ENCODE measurements around the gene CELF5. TPM values are rescaled to one million over a fixed set of nuclear protein-coding genes. Genes with fewer than 3 reads are reported as not detected.

CELF5 gene
- polyA plus RNA-seq, 3 donors: 0.38 to 0.82 (median 0.54) TPM

GRCh38 chr19:3236272-3236671 lies 11.8 kb downstream of the CELF5 start:
- DNase-seq (ENCODE audit: low read depth in 3 of 3, low spot score in 2 of 3): no peak

DNA sequence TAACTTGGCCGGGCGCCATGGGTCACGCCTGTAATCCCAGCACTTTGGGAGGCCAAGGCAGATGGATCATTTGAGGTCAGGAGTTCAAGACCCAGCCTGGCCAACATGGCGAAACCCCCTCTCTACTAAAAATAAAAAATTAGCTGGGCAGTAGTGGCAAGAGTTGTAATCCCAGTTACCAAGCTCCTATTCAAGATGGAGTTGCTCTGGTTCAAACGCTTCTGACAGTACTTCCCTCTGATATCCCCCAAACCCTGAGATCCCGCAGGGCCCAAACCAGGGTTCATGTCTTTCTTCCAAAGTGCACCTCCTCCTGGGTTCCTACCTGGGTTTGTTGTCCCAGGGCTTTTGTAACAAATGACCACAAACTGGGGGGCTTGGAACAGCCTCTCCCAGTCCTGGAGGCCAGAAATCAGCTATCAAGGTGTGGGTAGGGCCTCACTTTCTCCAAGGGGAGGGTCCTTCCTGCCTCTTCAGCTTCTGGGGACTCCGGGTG lies 13.7 kb downstream of the CELF5 start:
- DNase-seq (ENCODE audit: low read depth in 3 of 3, low spot score in 2 of 3): no peak

- no peak for DNase-seq (ENCODE audit: low read depth in 3 of 3, low spot score in 2 of 3)
Observed at GRCh38 chr19:3239367-3239766, 14.9 kb downstream of the CELF5 start.

- DNase-seq (ENCODE audit: low read depth in 3 of 3, low spot score in 2 of 3): peak in 2 of 3 donors; percentile 48 to 64
Observed at GRCh38 chr19:3243819-3244700, 19.6 kb downstream of the CELF5 start.

- no peak for DNase-seq (ENCODE audit: low read depth in 3 of 3, low spot score in 2 of 3)
Observed at GRCh38 chr19:3245050-3245449, 20.6 kb downstream of the CELF5 start.

- no peak for DNase-seq (ENCODE audit: low read depth in 3 of 3, low spot score in 2 of 3)
Observed at GRCh38 chr19:3248728-3249326, 24.4 kb downstream of the CELF5 start.

DNA sequence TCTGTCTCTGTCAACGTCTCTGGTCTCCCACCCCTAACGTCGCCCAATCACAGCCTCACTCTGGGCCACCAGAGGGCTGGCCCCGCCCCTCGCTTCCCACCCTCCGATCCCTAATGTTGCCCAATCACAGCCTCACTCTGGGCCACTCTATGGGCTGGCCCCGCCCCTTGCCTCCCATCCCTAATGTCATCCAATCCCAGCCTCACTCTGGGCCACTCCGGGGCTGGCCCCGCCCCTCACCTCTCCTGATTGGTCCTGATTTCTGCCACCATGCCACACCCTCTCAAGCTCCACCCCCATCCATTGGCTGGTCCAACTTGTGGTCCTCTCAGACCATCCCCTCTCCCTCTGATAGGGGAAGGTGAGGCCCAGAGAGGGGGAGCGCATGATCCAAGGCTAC lies 24.9 kb downstream of the CELF5 start:
- no peak for DNase-seq (ENCODE audit: low read depth in 3 of 3, low spot score in 2 of 3)

GRCh38 chr19:3250675-3251074 lies 26.2 kb downstream of the CELF5 start:
- DNase-seq (ENCODE audit: low read depth in 3 of 3, low spot score in 2 of 3): no peak

DNA sequence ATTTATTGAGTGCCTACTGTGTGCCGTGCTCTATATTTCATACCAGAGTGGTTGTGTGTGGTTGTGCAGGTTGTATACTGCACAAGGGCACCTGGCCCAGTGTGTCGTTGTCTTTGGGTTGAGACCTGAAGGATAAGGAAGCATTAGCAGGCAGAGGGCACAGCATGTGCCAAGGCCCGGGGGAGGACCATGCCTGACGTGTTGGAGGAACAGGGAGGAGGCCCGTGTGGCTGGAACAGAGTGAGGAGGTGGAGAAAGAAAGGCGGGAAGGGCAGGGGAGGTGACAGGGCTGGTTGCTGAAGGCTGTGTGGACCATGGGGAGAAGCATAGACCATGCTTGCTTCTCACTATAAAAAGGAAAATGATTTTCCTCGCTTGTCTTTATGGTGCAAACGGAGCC lies 26.8 kb downstream of the CELF5 start:
- DNase-seq (ENCODE audit: low read depth in 3 of 3, low spot score in 2 of 3): no peak

DNA sequence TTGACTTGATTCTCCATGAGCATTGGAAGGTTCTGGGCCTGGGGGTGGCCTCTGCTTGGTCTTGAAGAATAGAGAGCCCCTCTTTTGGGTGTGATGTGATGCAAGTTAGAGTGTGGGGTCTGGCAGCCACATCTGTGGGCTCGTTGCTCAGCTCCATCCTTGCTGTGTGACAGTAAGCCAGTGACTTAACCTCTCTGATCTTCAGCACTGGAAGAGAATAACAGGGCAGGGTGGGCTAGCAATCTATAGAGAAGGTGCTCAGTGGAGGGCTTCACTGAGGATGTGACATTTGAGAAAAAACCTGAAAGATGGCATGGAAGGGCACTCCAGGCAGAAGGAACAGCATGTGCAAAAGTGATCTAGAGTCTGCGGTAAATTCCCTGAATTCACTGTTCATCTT lies 28.2 kb downstream of the CELF5 start:
- no peak for DNase-seq (ENCODE audit: low read depth in 3 of 3, low spot score in 2 of 3)

- no peak for DNase-seq (ENCODE audit: low read depth in 3 of 3, low spot score in 2 of 3)
Observed at GRCh38 chr19:3253270-3253669, 28.8 kb downstream of the CELF5 start.

- no peak for DNase-seq (ENCODE audit: low read depth in 3 of 3, low spot score in 2 of 3)
Observed at GRCh38 chr19:3254520-3254919, 30.1 kb downstream of the CELF5 start.

- no peak for DNase-seq (ENCODE audit: low read depth in 3 of 3, low spot score in 2 of 3)
Observed at GRCh38 chr19:3257071-3257470, 32.6 kb downstream of the CELF5 start.

DNA sequence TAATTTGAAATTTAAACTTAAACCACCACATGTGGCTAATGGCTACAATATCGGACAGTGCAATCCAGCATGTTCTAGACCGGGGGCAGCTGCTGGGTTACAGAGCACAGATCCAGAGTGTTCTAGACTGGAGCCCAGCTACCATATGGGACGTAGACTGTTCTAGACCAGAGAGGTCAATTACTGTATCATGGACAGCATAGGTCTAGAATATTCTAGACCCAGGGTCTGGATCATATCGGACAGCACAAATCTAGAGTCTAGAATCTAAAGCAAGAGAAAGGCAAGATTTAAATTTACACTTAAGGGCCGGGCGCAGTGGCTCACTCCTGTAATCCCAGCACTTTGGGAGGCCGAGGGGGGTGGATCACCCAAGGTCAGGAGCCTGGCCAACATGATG lies 37.9 kb downstream of the CELF5 start:
- no peak for DNase-seq (ENCODE audit: low read depth in 3 of 3, low spot score in 2 of 3)

- DNase-seq (ENCODE audit: low read depth in 3 of 3, low spot score in 2 of 3): no peak
Observed at GRCh38 chr19:3263866-3264265, 39.4 kb downstream of the CELF5 start.

- no peak for DNase-seq (ENCODE audit: low read depth in 3 of 3, low spot score in 2 of 3)
Observed at GRCh38 chr19:3265432-3265831, 41.0 kb downstream of the CELF5 start.

DNA sequence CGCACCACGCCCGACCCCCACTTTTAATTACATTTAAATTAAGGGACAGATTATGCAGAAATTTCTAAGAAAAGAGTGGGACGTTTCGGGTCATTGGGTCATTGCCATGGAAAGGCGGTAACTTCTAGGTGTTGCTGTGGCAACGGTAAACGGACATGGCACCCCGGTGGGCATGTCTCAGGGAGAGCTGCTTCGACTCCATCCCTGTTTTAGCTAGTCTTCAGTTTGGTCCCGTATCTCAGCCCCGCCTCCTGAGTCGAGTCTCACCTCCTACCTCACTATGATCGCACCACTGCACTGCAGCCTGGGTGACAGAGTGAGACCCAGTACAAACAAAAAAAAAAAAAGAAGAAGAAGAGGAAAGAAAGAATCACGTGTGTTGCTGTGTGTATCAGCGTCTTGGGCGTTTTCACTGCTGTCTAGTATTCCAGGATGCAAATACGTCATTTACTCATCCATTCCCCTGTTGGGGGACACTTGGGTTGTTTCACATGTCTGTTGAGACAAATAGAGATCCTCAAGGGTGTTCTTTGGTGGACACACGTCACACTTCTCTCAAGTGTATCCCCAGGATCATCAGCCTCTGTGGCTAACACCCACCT lies 41.7 kb downstream of the CELF5 start:
- no peak for DNase-seq (ENCODE audit: low read depth in 3 of 3, low spot score in 2 of 3)

DNA sequence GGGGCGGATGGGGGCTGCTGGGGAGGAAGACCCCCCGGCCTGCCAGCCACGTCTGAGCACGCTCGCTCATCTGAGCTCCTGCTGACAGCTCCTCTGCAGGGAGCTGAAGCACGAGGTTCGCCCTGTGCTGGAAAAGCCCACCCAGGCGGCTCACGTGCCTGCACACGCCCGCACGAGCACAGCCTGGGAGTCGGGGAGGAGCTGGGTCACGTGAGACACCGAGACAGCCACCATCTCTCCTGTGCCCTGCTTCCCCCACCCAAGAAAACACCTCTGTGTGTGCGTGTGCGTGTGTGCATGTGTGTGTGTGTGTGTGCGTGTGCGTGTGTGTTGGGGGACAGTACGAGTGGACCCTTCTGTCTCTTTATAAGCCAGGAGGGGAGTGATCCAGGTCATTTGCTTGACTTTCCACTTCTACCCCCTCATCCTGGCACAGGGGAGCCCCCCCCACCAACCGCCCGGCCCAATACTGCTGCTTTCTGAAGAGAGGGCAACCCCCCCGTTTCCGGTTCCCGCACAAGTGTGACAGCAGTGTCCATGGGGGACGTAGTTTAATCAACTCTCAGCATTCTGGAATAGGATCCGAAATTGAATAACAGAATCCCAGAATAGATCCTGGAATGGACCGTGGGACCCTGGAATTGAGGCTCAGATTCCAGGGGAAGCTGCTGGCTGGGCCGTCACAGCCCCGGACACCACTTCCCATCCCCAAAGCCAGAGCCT lies 42.5 kb downstream of the CELF5 start:
- no peak for DNase-seq (ENCODE audit: low read depth in 3 of 3, low spot score in 2 of 3)

GRCh38 chr19:3268326-3268725 lies 43.9 kb downstream of the CELF5 start:
- DNase-seq (ENCODE audit: low read depth in 3 of 3, low spot score in 2 of 3): no peak

GRCh38 chr19:3268763-3269162 lies 44.3 kb downstream of the CELF5 start:
- no peak for DNase-seq (ENCODE audit: low read depth in 3 of 3, low spot score in 2 of 3)

All from right renal cortex interstitium (tissue), 3 donors.